MV-4-11 (cell line): ENCODE measurements around the gene EPB42.
A peak's percentile ranks its signal among the peaks of the same experiment; 100 is the strongest.
"Not testable (repeated sequence)": the region's sequence is repeated elsewhere in the genome, so short reads cannot be mapped to it uniquely, and the experiment has no call there.

Source experiments
- DNase-seq: peaks from one replicate; lab custom pipeline; 2025; lab: John Stamatoyannopoulos, UW

EPB42 gene

DNA sequence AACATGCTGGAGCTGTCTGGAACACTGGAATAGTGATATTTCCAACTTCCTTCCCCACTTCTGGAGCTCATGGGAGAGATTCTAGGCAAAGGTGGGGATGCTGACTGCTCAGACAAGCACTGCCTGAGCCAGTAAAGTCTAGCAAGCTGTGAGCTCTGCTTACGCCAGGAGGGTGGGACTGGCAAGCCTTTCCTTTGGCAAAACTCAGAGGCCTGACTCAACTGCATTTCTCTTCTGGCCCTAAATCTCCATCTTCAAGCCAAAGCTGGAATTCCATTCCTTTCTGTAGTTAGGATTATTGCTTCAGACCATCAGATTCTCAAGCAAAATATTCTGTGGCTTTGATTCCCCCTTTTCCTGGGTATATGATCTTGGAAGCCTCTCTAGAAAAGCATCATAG lies 20.3 kb upstream of the EPB42 start:
- no peak for DNase-seq

DNA sequence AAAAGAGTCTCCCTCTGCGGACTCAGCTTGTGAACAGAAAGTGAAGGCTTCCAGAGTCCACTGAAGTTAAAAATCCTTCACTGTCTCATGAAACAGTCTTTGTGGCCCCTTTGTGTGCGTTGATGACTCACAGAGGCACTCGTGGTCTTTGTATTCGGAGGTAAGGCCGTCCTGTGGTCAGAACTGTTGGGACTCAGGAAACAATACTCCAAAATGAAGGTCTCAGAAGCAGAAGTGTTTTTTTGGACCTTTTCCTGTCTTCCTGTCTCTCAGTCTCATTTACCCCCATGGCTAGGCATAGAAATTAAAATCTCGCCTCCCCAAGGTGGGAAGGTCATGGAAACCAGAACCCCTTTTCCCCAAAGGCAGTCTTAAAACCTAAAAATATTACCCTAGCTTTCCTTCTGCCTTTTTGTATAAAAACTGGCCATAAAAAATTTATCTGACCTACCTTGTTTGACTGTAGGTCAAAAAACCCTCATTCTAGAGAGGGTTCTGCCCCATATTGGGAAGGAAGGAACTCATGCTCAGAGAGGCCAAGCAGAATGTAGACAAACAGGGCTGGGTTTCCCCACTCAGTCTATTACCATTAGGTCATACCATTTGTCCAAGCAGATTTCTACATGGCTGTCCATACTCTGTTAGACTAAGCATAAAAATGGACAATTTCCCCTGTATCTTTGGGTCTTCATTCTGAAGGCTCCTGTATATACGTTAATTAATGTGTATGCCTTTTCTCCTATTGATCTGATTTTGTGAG lies 19.1 kb upstream of the EPB42 start:
- DNase-seq = peak; percentile 96

GRCh38 chr15:43238671-43239131 lies 17.9 kb upstream of the EPB42 start:
- peak; percentile 73 for DNase-seq

GRCh38 chr15:43237842-43238470 lies 17.1 kb upstream of the EPB42 start:
- no peak for DNase-seq

DNA sequence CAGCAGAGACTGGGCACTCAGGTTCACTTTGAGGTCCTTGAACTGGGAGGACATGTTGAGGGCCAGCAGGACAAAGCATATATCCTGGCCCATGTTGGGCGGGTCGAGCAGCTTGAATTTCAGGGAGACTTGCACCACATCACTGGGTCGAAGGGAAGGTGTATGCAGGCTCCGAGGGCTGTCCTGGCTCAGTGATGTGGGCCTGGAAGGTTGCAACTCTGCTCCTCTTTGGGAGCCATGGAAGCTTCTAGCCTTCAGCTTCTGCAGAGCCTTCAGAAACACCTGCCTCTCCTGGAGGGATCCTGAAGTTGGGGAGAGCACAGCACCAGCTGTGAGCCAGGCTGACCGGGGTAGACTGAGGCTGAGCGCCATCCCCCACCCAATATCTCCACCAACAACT lies 14.7 kb upstream of the EPB42 start:
- no peak for DNase-seq

- DNase-seq = no peak
These were observed 11.6 kb upstream of the EPB42 start for GRCh38 chr15:43232289-43232874.

GRCh38 chr15:43230640-43231115 lies 9.9 kb upstream of the EPB42 start:
- DNase-seq = no peak

GRCh38 chr15:43229977-43230376 lies 9.2 kb upstream of the EPB42 start:
- DNase-seq = no peak

GRCh38 chr15:43226436-43227305 lies 5.9 kb upstream of the EPB42 start:
- DNase-seq = no peak

- not testable (repeated sequence) for DNase-seq
These were observed 5.1 kb upstream of the EPB42 start for GRCh38 chr15:43225950-43226255.

GRCh38 chr15:43225201-43225949 lies 4.6 kb upstream of the EPB42 start:
- peak; percentile 81 for DNase-seq

- no peak for DNase-seq
These were observed 604 bp upstream of the EPB42 start for GRCh38 chr15:43221422-43221821.

DNA sequence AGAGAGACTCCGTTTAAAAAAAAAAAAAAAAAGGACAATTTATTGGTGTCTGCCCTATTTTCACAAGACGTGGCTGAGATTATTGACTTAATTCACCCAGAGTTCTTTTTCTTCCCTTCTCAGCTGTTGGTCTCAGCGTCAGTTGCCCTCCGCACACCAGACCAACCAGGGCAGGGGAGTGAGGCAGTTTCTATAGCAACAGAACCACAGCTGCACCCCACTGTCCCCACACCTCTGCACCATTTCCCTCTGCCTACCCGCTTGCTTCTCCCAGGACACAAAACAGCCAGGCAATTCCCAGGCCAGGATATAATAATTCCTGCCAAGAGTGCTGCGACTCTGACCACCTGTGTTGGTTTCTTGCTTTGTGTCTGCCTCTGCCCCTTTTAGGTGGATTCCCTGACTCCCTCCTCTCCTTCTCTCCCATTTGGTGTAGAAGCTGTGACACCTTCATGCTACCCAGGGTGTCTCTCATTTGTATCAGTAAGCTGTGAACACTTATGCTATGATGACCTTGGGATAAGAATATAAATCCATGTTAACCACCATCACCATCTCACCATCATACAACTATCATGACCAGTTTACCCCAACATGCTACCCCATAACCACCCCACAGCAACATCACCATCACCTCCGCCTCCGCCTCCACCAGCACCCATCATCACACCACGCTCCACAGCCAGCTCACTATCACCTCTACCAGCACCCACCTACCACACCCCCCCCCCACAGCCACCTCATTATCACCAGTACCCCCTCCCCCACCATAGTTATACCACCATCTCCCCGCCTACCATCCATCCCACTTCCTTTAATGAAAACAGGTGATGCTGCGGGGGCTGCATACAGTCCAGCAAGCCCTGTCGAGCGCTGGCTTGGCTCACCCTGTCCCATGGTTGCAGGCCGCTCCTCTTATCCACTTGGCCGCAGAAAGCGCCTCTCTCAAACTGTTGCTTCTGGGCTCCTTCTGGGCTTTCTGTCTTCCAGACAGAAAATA lies 589 bp downstream of the EPB42 start:
- DNase-seq = no peak

DNA sequence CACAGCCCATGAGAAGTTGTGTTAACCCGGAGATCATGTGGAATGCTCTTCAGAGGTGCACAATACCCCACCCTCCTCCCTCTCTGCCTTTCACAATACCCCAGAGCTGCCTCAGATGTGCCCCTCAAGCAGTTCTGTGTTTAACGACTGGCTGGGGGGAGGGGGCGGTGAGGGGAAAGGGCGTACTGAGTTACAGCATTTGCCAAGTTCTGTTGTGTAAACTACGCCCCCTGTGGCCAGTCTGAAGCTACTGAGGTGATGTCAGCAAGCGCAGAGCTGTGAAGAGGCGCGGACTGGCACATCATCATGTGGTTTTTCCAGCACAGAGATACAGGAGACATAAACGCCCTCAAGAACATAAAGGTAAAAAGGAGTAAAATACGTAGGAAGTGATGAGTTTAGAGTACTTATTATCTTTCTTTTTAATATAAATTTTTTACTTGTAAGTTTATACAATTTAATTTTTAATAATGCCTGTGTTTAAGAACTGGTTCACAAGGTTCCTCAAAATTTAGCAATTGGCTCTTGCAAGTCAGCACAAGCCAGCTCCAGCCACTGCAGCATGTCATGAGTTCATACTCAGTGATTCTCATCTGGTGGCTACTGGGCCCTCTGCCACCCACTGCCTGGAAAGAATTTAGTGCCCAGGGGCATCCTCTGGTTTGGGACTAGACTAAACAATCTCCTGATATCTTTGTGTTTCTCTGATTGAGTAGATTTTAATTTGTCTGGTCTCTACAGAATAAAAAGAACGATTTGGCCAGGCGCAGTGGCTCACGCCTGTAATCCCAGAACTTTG lies 1.7 kb downstream of the EPB42 start:
- no peak for DNase-seq

DNA sequence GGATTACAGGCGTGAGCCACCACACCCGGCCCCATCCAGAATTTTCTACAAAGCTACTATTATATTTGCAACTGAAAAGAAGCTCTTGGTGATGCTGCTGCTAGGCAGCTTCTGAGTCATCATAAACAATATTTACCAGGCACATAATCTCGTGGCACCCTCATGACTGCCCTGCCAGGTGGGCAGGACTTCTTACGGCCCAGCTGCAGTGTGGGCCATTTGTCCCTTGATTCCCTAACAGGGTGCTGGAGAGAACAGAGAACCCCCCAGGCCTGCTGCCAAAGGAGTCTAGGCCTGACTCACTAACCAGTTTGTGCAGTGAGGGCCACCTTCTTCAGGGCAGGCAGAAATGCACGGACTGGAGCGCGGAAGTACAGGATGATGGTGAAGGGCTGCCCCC lies 4.9 kb downstream of the EPB42 start:
- DNase-seq = no peak

GRCh38 chr15:43214592-43215295 lies 6.1 kb downstream of the EPB42 start:
- DNase-seq = no peak

DNA sequence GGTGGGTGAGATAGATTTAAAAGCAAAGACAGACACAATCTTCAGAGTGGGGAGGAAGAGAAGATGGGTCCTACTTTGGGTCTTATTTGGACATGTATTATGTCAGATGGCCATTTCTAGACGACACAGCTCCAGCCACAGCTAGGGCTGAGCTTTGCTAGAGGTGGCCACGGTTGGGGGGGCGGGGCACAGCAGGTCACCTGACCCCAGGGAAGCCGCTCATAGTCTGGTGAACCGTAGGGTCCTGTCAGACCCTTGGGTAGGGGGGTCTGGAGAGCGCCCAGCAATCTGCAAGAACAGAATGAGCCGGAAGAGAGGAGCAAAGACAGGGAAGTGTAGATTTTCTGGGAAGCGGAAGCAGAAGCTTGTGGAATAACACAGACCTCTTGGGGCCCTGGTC lies 6.6 kb downstream of the EPB42 start:
- DNase-seq = no peak

DNA sequence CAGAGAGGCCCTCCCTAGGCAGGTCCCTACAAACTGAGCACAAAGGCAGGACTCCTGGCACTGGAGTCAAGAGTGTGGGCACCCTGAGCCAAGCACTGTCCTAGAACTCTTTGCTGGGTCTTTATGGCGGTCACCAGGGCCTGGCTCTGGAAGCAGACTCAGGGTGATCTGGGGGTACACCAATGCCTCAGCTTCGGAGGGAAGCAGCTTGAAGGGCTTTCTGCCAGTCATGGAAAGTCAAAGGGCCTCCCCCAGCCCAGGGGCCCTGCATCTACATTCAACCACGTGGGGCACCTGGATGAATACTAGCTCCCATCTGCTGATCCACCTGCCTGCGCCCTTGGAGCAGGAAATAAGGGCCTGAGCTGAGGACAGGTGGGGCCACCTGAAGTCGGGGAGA lies 7.4 kb downstream of the EPB42 start:
- DNase-seq = no peak

- DNase-seq = no peak
These were observed 7.9 kb downstream of the EPB42 start for GRCh38 chr15:43212951-43213350.
